ENCODE data around the gene TMTC4.

Gene TMTC4

GRCh38 chr13:100650326-100650725 is 24.3 kb downstream of the TMTC4 start:
- ATAC-seq: no peak
- no peak for TF ChIP-seq PPARA (CRISPR knock-in tag; IDR thresholded peaks at IDR 0.05; ENCODE audit: borderline replicate concordance)
- no peak for TF ChIP-seq PATZ1 (CRISPR knock-in tag; IDR thresholded peaks at IDR 0.05; ENCODE audit: borderline replicate concordance)
- TF ChIP-seq ISL1 (CRISPR knock-in tag; IDR thresholded peaks at IDR 0.05): no peak
- TF ChIP-seq RARB (CRISPR knock-in tag; IDR thresholded peaks at IDR 0.05): no peak
- TF ChIP-seq ESRRG (CRISPR knock-in tag; IDR thresholded peaks at IDR 0.05): no peak
- TF ChIP-seq ZC3H10 (CRISPR knock-in tag; IDR thresholded peaks at IDR 0.05): no peak
- no peak for TF ChIP-seq ZFP3 (CRISPR knock-in tag; IDR thresholded peaks at IDR 0.05)
- TF ChIP-seq SNAI2 (CRISPR knock-in tag; IDR thresholded peaks at IDR 0.05): no peak
- no peak for TF ChIP-seq TOX (CRISPR knock-in tag; IDR thresholded peaks at IDR 0.05; ENCODE audit: borderline replicate concordance)
- TF ChIP-seq ZFP30 (CRISPR knock-in tag; IDR thresholded peaks at IDR 0.05): no peak
- no peak for TF ChIP-seq BACH2 (CRISPR knock-in tag; IDR thresholded peaks at IDR 0.05; ENCODE audit: borderline replicate concordance)
- no peak for TF ChIP-seq CSRNP3 (CRISPR knock-in tag; IDR thresholded peaks at IDR 0.05)

- ATAC-seq: no peak
- no peak for TF ChIP-seq TCF4 (CRISPR knock-in tag; IDR thresholded peaks at IDR 0.05; ENCODE audit: borderline replicate concordance)
- TF ChIP-seq ZFP30 (CRISPR knock-in tag; IDR thresholded peaks at IDR 0.05): no peak
- no peak for TF ChIP-seq ZC3H10 (CRISPR knock-in tag; IDR thresholded peaks at IDR 0.05)
- no peak for TF ChIP-seq ZNF70 (CRISPR knock-in tag; IDR thresholded peaks at IDR 0.05)
- no peak for TF ChIP-seq RARB (CRISPR knock-in tag; IDR thresholded peaks at IDR 0.05)
- TF ChIP-seq CREB5 (CRISPR knock-in tag; IDR thresholded peaks at IDR 0.05; ENCODE audit: low read depth): no peak
- no peak for TF ChIP-seq OSR1 (CRISPR knock-in tag; IDR thresholded peaks at IDR 0.05)
- no peak for TF ChIP-seq ZFP3 (CRISPR knock-in tag; IDR thresholded peaks at IDR 0.05)
- TF ChIP-seq BACH2 (CRISPR knock-in tag; IDR thresholded peaks at IDR 0.05; ENCODE audit: borderline replicate concordance): no peak
- TF ChIP-seq SNAI2 (CRISPR knock-in tag; IDR thresholded peaks at IDR 0.05): no peak
Measured at GRCh38 chr13:100648354-100648753, 26.2 kb downstream of the TMTC4 start.

- ATAC-seq: no peak
- no peak for TF ChIP-seq PATZ1 (CRISPR knock-in tag; IDR thresholded peaks at IDR 0.05; ENCODE audit: borderline replicate concordance)
- TF ChIP-seq ZNF565 (CRISPR knock-in tag; conservative IDR thresholded peaks at IDR 0.05; ENCODE audit: low read depth): no peak
- TF ChIP-seq GLIS3 (CRISPR knock-in tag; IDR thresholded peaks at IDR 0.05): no peak
- no peak for TF ChIP-seq CREB5 (CRISPR knock-in tag; IDR thresholded peaks at IDR 0.05; ENCODE audit: low read depth)
- no peak for TF ChIP-seq OSR1 (CRISPR knock-in tag; IDR thresholded peaks at IDR 0.05)
- TF ChIP-seq ZC3H10 (CRISPR knock-in tag; IDR thresholded peaks at IDR 0.05): no peak
- no peak for TF ChIP-seq POU6F1 (CRISPR knock-in tag; IDR thresholded peaks at IDR 0.05; ENCODE audit: borderline replicate concordance, low read depth)
- no peak for TF ChIP-seq ISL1 (CRISPR knock-in tag; IDR thresholded peaks at IDR 0.05)
- no peak for TF ChIP-seq CSRNP3 (CRISPR knock-in tag; IDR thresholded peaks at IDR 0.05)
- TF ChIP-seq ZNF8 (CRISPR knock-in tag; IDR thresholded peaks at IDR 0.05): no peak
- no peak for TF ChIP-seq TSHZ2 (CRISPR knock-in tag; IDR thresholded peaks at IDR 0.05)
Measured at GRCh38 chr13:100646871-100647270, 27.7 kb downstream of the TMTC4 start.
